ENCODE measurements around the gene DDX19B. TPM values are rescaled to one million over a fixed set of nuclear protein-coding genes. Genes with fewer than 3 reads are reported as not detected.

The DDX19B gene
- total and polyA plus RNA-seq, 2 donors (not counting 1 experiment from before 2014, with no cell fraction given): 33.0 to 35.8 TPM

DNA sequence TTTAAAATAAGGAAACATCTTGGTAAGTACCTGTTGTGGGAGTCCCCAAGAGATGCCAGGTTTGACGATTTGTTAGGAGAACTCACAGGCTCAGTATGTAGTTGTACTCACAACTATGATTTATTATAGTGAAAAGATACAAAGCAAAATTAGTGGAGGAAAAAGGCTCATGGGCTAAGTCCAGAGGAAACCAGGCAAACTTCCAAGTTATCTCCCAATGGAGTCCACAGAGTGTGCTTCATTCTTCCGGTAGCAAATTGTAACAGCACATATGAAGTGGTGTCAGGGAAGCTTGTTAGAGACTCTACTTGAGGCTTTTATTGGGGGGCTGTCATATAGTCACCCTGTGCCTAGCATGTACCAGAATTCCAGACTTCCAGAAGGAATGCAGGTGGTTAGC lies 50.0 kb downstream of the DDX19B start:
- no peak overlapping the region for H3K9ac ChIP-seq (ENCODE audit: low read length)

DNA sequence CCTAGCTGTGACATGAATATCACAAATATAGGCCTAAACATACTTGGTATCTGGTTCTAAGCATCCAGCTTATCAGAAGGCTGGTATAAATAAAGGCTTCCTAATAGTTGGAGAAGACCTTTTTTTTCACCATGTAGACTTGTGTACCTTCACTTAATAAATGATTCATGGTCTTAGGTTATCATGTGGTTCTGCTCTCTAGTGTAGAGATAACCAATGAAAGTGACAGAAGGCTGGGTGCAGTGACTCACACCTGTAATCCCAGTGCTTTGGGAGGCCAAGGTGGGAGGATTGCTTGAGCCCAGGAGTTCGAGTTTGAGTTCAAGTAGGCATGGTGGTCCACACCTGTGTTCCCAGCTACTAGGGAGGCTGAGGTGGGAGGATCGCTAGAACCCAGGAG lies 50.8 kb downstream of the DDX19B start:
- Histone ChIP-seq H3K4me1 (ENCODE audit: control insufficient read depth in 2 of 2, insufficient read depth in 2 of 2, low read length in 2 of 2) (peaks cover 13 to 19% of the 10 kb centered on the region in 2 donors), H3K36me3 (replicated peaks in 1 of 2; ENCODE audit: control extremely low read depth in 1 of 2, control insufficient read depth in 1 of 2, extremely low read depth in 1 of 2, insufficient read depth in 2 of 2, low read length in 1 of 2) (peaks cover 8 to 29% of the 10 kb centered on the region in 2 experiments), H3K9me3 (ENCODE audit: control extremely low read depth in 1 of 3, control insufficient read depth in 2 of 3, insufficient read depth in 1 of 3, low read length in 2 of 3) (no peaks in the 10 kb centered on the region), H3K79me2 (ENCODE audit: control insufficient read depth, insufficient read depth, low read length) (peaks cover 53% of the 10 kb centered on the region), H3K27me3 (replicated peaks in 1 of 4; ENCODE audit: control extremely low read depth in 1 of 4, control insufficient read depth in 3 of 4, insufficient read depth in 4 of 4, low read length in 3 of 4) (no peaks in the 10 kb centered on the region), H3K4me2 (replicated peaks; ENCODE audit: low read depth, low read length, poor library complexity, severe bottlenecking) (no peak overlapping the region), H3K27ac (ENCODE audit: low read length in 2 of 2) (peak overlapping the region in 1 of 2 donors; percentile 21), H4K20me1 (ENCODE audit: control insufficient read depth, insufficient read depth, low read length, poor library complexity, severe bottlenecking) (no peaks in the 10 kb centered on the region), H3K9ac (ENCODE audit: low read length) (no peak overlapping the region), H3K4me3 (ENCODE audit: control extremely low read depth in 1 of 5, extremely low read depth in 1 of 5, insufficient read depth in 1 of 5, low read depth in 2 of 5, low read length in 4 of 5) (no peak overlapping the region), H2AFZ (ENCODE audit: insufficient read depth, low read depth, low read length, poor library complexity, severe bottlenecking) (no peak overlapping the region)
- ChIA-PET POLR2A (no interaction called here), CTCF (no interaction called here)
- TF ChIP-seq, protein P1, sequence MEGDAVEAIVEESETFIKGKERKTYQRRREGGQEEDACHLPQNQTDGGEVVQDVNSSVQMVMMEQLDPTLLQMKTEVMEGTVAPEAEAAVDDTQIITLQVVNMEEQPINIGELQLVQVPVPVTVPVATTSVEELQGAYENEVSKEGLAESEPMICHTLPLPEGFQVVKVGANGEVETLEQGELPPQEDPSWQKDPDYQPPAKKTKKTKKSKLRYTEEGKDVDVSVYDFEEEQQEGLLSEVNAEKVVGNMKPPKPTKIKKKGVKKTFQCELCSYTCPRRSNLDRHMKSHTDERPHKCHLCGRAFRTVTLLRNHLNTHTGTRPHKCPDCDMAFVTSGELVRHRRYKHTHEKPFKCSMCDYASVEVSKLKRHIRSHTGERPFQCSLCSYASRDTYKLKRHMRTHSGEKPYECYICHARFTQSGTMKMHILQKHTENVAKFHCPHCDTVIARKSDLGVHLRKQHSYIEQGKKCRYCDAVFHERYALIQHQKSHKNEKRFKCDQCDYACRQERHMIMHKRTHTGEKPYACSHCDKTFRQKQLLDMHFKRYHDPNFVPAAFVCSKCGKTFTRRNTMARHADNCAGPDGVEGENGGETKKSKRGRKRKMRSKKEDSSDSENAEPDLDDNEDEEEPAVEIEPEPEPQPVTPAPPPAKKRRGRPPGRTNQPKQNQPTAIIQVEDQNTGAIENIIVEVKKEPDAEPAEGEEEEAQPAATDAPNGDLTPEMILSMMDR (IDR thresholded peaks at IDR 0.05): no peak
- TF ChIP-seq EZH2 (IDR thresholded peaks at IDR 0.05; ENCODE audit: borderline replicate concordance, insufficient read depth, low read depth, low read length, poor library complexity, severe bottlenecking): no peak
- 75% methylated on average over 1 of the region's 2 CpGs for WGBS (ENCODE audit: insufficient coverage)
- Mint-ChIP-seq H3K27me3 (no peaks in the 10 kb centered on the region), H3K4me1 (peaks cover 25% of the 10 kb centered on the region), H3K4me3 (no peak overlapping the region), H3K27ac (no peak overlapping the region), H3K9me3 (ENCODE audit: insufficient read depth) (no peaks in the 10 kb centered on the region)
- intact Hi-C loops (cut with micrococcal nuclease): no loop called here
- DNase-seq (no peak), ATAC-seq (ENCODE audit: low read depth) (no peak)

More for the DNA sequence above, 50.0 kb downstream of the DDX19B start:
- H3K4me3 Mint-ChIP-seq: no peak overlapping the region
- TF ChIP-seq EZH2 (IDR thresholded peaks at IDR 0.05; ENCODE audit: borderline replicate concordance, insufficient read depth, low read depth, low read length, poor library complexity, severe bottlenecking): no peak
- TF ChIP-seq, protein P1 (IDR thresholded peaks at IDR 0.05): no peak
- H3K27ac ChIP-seq (ENCODE audit: low read length in 2 of 2): peak overlapping the region in 1 of 2 donors; percentile 21
- ATAC-seq (ENCODE audit: low read depth): no peak
- no peak overlapping the region for H3K27ac Mint-ChIP-seq
- H2AFZ ChIP-seq (ENCODE audit: insufficient read depth, low read depth, low read length, poor library complexity, severe bottlenecking): no peak overlapping the region
- ChIA-PET CTCF (interaction anchor here (0.5 to 0.7 kb wide), 2 partner anchors 183 to 1818 kb away, joined by 3 to 6 read pairs; no protein-coding TSS in a partner anchor), POLR2A (no interaction called here)
- H3K9me3 Mint-ChIP-seq (ENCODE audit: insufficient read depth): no peaks in the 10 kb centered on the region
- no peaks in the 10 kb centered on the region for H3K9me3 ChIP-seq (ENCODE audit: control extremely low read depth in 1 of 3, control insufficient read depth in 2 of 3, insufficient read depth in 1 of 3, low read length in 2 of 3)
- peaks cover 27% of the 10 kb centered on the region for H3K4me1 Mint-ChIP-seq
- no peaks in the 10 kb centered on the region for H3K27me3 Mint-ChIP-seq
- peaks cover 13 to 19% of the 10 kb centered on the region in 2 donors for H3K4me1 ChIP-seq (ENCODE audit: control insufficient read depth in 2 of 2, insufficient read depth in 2 of 2, low read length in 2 of 2)
- WGBS (ENCODE audit: insufficient coverage): 100% methylated on average over 1 of the region's 2 CpGs
- H3K4me3 ChIP-seq (ENCODE audit: control extremely low read depth in 1 of 5, extremely low read depth in 1 of 5, insufficient read depth in 1 of 5, low read depth in 2 of 5, low read length in 4 of 5): no peak overlapping the region
- DNase-seq: no peak
- H3K36me3 ChIP-seq (replicated peaks in 1 of 2; ENCODE audit: control extremely low read depth in 1 of 2, control insufficient read depth in 1 of 2, extremely low read depth in 1 of 2, insufficient read depth in 2 of 2, low read length in 1 of 2): peaks cover 4 to 26% of the 10 kb centered on the region in 2 experiments
- H4K20me1 ChIP-seq (ENCODE audit: control insufficient read depth, insufficient read depth, low read length, poor library complexity, severe bottlenecking): no peaks in the 10 kb centered on the region
- intact Hi-C loops (cut with micrococcal nuclease): no loop called here
- no peaks in the 10 kb centered on the region for H3K27me3 ChIP-seq (replicated peaks in 1 of 4; ENCODE audit: control extremely low read depth in 1 of 4, control insufficient read depth in 3 of 4, insufficient read depth in 4 of 4, low read length in 3 of 4)
- H3K79me2 ChIP-seq (ENCODE audit: control insufficient read depth, insufficient read depth, low read length): peaks cover 52% of the 10 kb centered on the region
- no peak overlapping the region for H3K4me2 ChIP-seq (replicated peaks; ENCODE audit: low read depth, low read length, poor library complexity, severe bottlenecking)
